ENCODE measurements around the gene DPY19L1. TPM values are rescaled to one million over a fixed set of nuclear protein-coding genes. Genes with fewer than 3 reads are reported as not detected.
"Not testable (repeated sequence)": the region's sequence is repeated elsewhere in the genome, so short reads cannot be mapped to it uniquely, and the experiment has no call there.

The DPY19L1 gene
- total and polyA plus RNA-seq, 10 donors = 4.8 to 41.6 (median 28.3) TPM

GRCh38 chr7:34889951-34890350 is 147.3 kb downstream of the DPY19L1 start:
- Histone ChIP-seq H3K36me3 (no peaks in the 10 kb centered on the region), H3K9me3 (peaks cover 0 to 14% (median 9%) of the 10 kb centered on the region in 8 donors), H3K27ac (no peak overlapping the region), H3K4me1 (no peaks in the 10 kb centered on the region), H3K4me3 (no peak overlapping the region), H3K27me3 (replicated peaks in 1 of 7) (peaks cover 0 to 6% (median 0%) of the 10 kb centered on the region in 7 donors)
- no peak for DNase-seq
- TF ChIP-seq POLR2A (IDR thresholded peaks at IDR 0.05) (no peak), POLR2AphosphoS5 (IDR thresholded peaks at IDR 0.05) (no peak)
- TF ChIP-seq, protein P1, sequence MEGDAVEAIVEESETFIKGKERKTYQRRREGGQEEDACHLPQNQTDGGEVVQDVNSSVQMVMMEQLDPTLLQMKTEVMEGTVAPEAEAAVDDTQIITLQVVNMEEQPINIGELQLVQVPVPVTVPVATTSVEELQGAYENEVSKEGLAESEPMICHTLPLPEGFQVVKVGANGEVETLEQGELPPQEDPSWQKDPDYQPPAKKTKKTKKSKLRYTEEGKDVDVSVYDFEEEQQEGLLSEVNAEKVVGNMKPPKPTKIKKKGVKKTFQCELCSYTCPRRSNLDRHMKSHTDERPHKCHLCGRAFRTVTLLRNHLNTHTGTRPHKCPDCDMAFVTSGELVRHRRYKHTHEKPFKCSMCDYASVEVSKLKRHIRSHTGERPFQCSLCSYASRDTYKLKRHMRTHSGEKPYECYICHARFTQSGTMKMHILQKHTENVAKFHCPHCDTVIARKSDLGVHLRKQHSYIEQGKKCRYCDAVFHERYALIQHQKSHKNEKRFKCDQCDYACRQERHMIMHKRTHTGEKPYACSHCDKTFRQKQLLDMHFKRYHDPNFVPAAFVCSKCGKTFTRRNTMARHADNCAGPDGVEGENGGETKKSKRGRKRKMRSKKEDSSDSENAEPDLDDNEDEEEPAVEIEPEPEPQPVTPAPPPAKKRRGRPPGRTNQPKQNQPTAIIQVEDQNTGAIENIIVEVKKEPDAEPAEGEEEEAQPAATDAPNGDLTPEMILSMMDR (IDR thresholded peaks at IDR 0.05 in 8 of 11, conservative IDR thresholded peaks at IDR 0.05 in 3 of 11) = no peak
- intact Hi-C loops (cut with DNase I; ENCODE audit: low total_unique reads) = no loop called here
- 60 to 94% (median 77%) methylated on average over 1 of the region's 1 CpG for WGBS, 5 donors

- Histone ChIP-seq H3K4me1 (no peaks in the 10 kb centered on the region), H3K27ac (no peak overlapping the region), H3K27me3 (replicated peaks in 1 of 7) (peaks cover 0 to 6% (median 0%) of the 10 kb centered on the region in 7 donors), H3K36me3 (no peaks in the 10 kb centered on the region), H3K9me3 (peaks cover 3 to 32% (median 23%) of the 10 kb centered on the region in 8 donors), H3K4me3 (no peak overlapping the region)
- TF ChIP-seq POLR2A (IDR thresholded peaks at IDR 0.05) (no peak), POLR2AphosphoS5 (IDR thresholded peaks at IDR 0.05) (no peak)
- TF ChIP-seq, protein P1 (IDR thresholded peaks at IDR 0.05 in 8 of 11, conservative IDR thresholded peaks at IDR 0.05 in 3 of 11) = no peak
- intact Hi-C loops (cut with DNase I; ENCODE audit: low total_unique reads) = no loop called here
- no peak for DNase-seq
These were observed 150.4 kb downstream of the DPY19L1 start for GRCh38 chr7:34886856-34887255.

DNA sequence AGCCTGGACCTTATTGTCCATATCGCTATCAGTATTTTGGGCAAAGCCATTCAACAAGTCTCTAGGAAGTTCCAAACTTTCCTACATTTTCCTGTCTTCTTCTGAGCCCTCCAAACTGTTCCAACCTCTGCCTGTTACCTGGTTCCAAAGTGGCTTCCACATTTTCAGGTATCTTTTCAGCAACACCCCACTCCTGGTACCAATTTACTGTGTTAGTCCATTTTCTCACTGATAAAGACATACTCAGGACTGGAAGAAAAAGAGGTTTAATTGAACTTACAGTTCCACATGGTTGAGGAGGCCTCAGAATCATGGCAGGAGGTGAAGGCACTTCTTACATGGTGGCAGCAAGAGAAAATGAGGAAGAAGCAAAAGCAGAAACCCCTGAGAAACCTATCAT is 153.4 kb downstream of the DPY19L1 start:
- H3K36me3 ChIP-seq; DNase-seq; H3K4me1 ChIP-seq; intact Hi-C loops (cut with DNase I; ENCODE audit: low total_unique reads); H3K27ac ChIP-seq; H3K27me3 ChIP-seq (replicated peaks in 1 of 7); H3K4me3 ChIP-seq: not testable (repeated sequence)
- WGBS, 5 donors = 89 to 96% (median 92%) methylated on average over 1 of the region's 1 CpG
- H3K9me3 ChIP-seq = peaks cover 3 to 32% (median 23%) of the 10 kb centered on the region in 8 donors

- no peaks in the 10 kb centered on the region for H3K36me3 ChIP-seq
- no peak for TF ChIP-seq POLR2AphosphoS5 (IDR thresholded peaks at IDR 0.05)
- intact Hi-C loops (cut with DNase I; ENCODE audit: low total_unique reads) = no loop called here
- H3K9me3 ChIP-seq = peaks cover 3 to 28% (median 22%) of the 10 kb centered on the region in 8 donors
- 63 to 90% (median 86%) methylated on average over 2 of the region's 2 CpGs for WGBS, 5 donors
- no peaks in the 10 kb centered on the region for H3K4me1 ChIP-seq
- no peak for DNase-seq
- no peak overlapping the region for H3K4me3 ChIP-seq
- H3K27me3 ChIP-seq (replicated peaks in 1 of 7) = no peaks in the 10 kb centered on the region
- H3K27ac ChIP-seq = no peak overlapping the region
These were observed 157.4 kb downstream of the DPY19L1 start for GRCh38 chr7:34879871-34880270.

DNA sequence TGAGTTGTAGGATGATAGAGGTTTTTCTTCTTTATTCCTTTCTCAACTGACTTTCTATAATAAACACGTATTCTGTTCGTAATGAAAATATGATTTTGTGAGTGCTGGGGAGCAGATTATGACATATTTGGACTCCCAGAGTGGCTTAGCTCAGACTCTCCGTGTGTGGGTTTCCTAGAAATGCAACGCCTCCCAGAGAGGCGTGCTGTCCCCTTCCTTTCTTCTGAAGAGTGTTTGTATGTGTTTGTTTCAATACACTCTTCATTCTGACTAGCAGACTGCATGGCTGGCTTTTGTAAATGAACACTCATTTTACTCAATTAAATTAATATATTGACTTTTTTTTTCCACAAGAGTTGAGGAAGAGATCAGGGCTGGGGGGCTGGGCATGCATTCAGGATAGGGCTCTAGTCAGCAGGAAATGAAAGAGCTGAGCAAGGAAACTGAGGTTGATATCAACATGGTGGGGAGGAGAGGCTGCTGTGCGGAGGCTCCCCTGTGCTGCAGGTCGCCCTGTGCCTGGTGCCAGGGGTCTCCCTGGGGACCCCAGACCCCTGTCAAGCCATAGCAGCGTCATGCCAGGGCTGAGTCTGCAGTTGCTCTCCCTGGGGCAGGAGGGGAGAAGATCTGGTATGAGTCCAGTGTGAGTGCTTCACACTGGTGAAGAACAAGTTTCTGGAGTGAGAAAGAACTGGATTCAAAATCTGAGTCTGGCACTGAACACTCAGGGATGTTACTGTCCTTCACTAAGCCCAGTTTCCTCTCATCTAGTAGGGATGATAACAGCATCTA is 158.1 kb downstream of the DPY19L1 start:
- WGBS, 5 donors = 70 to 85% (median 76%) methylated on average over 8 of the region's 8 CpGs
- H3K9me3 ChIP-seq = peaks cover 3 to 21% (median 16%) of the 10 kb centered on the region in 8 donors
- H3K36me3 ChIP-seq; DNase-seq; H3K27me3 ChIP-seq (replicated peaks in 1 of 7); intact Hi-C loops (cut with DNase I; ENCODE audit: low total_unique reads); H3K27ac ChIP-seq; H3K4me3 ChIP-seq; H3K4me1 ChIP-seq: not testable (repeated sequence)

Small RNA genes lying within 50 kb of the gene (microRNA-seq; reads per million reads assigned to microRNA genes)
- 0.57 to 0.72 (median 0.70) reads per million in 3 donors for gene MIR548N

Small RNA genes lying within 50 kb of the gene (small RNA-seq; reads per million reads assigned to genes)
- gene MIR548N = 0 to 0.14 (median 0.06) reads per million in 4 donors
- gene RF00322 = 0 reads per million in 4 donors

Other genes starting within 250 kb of the DPY19L1 start
- not detected for gene TBX20, start 216.6 kb upstream of the DPY19L1 start, total RNA-seq
- not detected for gene TBX20, start 216.6 kb upstream of the DPY19L1 start, polyA plus RNA-seq

All from spleen (tissue), 11 donors.